Muscle of back (tissue), 11 donors: Measurements from ENCODE around the gene TAF1B. TPM values are rescaled to one million over a fixed set of nuclear protein-coding genes. Genes with fewer than 3 reads are reported as not detected.
A peak's percentile ranks its signal among the peaks of the same experiment; 100 is the strongest.
"Not testable (repeated sequence)": the region's sequence is repeated elsewhere in the genome, so short reads cannot be mapped to it uniquely, and the experiment has no call there.

Experiments
- DNase-seq, 3 donors: peaks; one replicate each; pipeline versions ENCODE4 v3.0.0 to v3.0.0-alpha.2; 2013
- polyA plus RNA-seq, 10 donors: library from polyadenylated mRNA; unstranded; fragments of 120-200 nt; gene quantifications; one replicate each; pipeline ENCODE4 v1.2.1, GENCODE V29; 2013; ENCODE audit not compliant: insufficient read length in 10 of 10

TAF1B gene
- polyA plus RNA-seq, 10 donors: 10.0 to 19.2 (median 13.6) TPM

DNA sequence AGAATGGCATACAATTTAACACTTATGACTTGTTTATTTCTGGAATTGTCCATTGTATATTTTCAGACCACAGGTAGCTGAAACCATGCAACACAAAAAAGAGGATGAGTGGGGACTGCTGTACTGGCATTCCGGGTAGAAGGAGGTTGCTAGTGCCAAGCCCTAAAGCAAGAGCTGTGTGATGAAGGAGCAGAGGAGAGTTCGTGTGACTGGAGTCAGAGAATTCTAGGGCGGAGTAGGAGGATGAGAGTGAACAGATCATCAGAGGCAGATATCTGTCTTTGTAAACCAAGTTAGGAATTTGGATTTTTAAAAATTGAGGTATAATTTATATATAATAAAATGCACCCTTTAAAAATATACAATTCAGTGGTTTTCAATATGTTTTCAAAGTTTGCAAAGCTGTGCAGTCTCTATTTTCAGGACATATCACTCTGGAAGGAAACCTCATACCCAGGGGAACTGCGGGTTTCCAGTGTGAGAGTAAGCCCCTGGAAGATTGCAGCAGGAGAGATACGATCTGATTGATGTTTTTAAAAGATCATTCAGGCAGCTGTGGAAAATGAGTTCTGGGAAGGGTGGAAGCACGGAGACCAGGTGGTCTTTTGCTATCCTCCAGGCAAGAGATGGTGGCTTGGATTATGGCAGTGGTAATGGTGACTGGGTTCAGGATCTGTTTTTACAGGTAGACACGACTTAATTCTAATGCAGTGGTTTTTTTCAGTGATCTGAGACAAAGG is 36.4 kb downstream of the TAF1B start:
- DNase-seq: no peak

DNA sequence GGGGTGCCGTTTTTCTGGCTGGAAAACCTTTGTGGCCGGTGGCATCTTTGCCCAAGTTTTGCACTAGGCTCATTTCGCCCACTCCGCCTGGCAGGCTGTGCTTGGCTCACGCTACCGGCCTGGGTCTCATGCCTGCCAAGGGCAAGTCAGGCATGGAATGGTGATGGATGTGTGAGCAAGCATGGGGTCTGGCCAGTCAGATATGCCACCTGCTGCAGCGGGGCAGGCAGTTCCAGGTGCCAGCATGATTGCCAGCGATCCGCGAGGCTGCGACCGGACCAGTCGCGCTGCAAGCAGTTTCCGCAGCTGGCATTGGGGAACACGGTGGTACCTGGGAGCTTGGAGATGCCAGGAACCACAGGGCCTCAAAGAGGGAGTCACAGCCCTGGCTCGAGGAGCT is 40.6 kb downstream of the TAF1B start:
- DNase-seq: no peak

DNA sequence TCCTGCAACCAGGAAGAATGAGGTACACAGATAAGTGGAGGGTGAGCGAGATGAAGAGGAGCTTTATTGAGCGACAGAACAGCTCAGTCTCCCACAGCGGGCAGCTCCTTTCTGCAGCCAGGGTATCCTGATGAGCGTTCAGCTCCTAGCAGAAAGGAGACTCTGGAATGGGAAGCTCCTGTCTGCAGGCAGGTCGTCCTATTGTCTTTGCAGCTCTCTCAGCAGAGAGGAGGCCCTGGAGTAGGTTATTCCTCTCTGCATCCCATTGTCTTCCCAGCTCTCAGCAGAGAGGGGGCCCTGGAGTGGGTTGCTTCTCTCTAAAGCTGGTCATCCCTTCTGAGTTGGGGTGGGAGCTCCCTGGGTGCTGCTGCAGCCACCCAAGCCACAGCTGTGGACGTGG is 41.2 kb downstream of the TAF1B start:
- no peak for DNase-seq

DNA sequence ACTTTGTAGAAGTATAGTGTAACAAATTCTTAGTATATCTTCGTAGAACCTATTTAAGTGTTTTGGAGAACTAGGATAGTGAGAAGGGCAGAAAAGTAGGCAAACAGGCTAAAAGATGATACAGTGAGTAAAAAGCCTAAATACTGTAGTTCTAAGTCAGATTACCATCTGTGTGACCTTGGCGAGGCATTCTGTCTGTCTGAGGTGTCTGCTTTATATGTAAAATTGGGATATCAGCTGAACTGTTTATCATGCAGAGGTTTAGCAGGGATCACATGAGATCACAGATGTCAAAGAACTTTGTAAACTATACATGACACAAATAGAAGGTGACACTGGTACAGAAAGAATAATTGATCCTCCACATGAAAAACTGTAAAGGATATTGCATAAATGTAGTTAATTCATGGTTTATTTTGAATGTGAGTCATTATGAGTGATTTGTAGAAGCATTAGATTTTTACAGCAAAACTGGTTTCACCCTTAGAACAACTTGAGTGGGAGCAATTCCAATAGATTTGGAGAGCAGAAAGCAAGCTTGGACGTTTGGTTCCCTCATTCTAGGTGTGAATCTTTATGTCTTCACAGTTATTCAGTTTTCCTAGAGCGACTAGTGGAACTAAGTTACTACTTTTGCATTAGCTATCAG is 41.9 kb downstream of the TAF1B start:
- DNase-seq: no peak

DNA sequence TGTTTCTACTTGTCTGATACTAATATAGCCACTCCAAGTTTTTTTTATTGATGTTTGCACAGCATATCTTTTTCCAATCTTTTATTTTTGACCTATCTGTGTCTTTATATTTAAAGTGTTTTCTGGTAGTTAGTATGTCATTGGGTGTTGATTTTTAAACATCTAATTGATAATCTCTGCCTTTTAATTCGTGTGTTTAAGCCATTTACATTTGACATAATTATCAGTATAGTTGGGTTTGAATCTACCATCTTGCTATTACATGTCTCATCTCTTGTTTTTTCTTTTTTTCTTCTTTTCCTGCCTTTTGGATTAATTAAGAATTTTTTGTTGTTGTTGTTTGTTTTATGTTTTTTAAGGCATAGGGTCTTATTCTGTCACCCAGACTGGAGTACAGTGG is 44.2 kb downstream of the TAF1B start:
- no peak for DNase-seq

DNA sequence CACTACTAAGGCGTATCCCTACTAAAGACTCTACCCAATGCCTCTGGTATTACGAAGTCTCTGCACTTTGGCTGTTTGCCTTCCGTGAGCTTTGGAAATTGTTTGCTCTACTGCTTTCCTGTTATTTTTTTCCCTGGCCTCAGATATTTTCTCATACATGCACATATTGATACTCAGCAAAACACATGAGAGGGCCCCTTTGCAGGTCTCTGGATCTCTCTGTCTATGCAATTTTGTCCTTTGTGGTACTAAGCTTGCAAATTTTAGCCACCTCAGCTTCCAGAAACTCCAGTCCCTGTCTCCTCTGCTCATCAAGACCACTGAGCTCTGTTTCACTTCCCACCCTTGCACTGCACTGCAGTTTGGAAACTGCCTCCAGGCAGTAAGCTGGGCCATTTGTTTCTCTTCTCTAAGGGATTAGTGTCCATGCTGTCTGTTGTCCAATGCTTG is 46.6 kb downstream of the TAF1B start:
- DNase-seq: peak in 1 of 3 donors; percentile 9

DNA sequence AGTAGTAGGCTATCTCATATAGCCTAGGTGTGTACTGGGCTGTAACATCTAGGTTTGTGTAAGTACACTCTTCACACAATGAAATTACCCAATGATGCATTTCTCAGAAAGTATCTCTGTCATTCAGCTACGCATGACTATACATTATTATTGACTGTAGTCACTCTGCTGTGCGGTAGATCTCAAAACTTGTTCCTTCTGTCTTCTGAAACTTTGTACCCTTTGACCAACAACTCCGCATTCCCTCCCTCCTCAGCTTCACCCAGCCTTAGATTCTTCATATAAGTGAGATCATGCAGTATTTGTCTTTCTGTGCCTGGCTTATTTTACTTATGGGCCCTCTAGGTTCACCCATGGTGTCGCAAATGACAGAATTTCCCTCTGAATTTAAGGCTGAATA is 49.0 kb downstream of the TAF1B start:
- no peak for DNase-seq

DNA sequence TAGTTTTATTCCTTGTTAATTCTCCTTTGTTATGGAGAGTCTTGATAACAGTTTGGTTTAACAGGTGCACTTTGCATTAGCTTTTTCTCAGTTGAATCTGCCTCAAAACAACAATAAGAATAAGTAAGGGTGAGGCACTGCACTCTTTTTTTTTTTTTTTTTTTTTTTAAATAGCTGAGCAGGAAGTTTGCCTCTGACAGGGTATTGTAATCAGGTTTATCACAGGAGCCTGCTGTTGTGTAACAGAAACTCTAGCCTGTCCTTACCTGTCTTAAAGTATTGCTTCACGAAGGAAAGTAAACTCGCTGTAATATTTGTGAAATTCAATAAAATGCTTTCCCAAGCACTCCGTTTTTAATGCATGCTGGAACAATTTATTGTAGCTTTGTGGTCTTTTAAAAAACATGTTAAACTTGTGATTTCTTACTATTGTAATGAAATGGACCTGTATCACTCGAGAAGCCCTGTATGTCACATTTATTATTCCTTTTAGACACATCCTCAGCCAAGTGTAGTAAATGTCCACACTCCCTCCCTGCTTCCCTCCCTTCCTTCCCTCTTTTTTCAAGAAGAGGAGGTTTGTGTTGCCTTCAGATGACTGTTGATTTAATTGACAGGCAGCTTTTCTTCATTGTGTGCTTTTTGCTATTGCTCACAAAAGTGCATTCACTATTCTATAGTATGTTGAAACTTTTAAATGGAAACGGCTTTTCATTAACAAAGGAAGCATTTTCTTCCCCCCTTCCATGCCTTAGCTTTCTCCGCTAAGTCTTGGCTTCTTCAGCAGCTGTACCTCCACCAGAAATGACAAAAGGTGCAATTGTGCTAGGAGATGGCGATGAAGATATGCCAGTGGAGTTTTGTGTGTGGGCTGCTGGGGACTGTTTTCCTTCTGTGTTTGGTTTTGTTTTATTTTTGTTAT is 52.7 kb downstream of the TAF1B start:
- peak in 1 of 3 donors; percentile 9 for DNase-seq

DNA sequence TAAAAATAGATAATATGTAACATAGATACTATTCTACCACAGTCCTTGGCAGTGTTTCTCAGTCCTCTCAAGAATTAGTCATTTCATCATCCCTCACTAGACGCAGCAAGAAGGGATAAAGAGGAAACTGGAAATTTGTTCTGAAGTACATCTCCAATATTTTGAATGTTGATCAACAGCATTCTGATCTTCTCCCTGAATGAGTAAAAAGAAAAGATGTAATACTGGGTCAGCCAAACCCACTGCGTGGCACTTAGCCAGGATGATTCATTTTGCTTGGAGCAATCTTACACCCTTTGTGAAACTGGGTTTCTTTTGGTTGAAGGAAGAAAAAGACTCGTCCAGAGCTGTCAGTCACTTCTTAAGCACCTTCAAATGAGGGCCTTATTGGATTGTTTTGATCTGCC is 54.1 kb downstream of the TAF1B start:
- peak; percentile 78 to 90 (median 83) for DNase-seq

DNA sequence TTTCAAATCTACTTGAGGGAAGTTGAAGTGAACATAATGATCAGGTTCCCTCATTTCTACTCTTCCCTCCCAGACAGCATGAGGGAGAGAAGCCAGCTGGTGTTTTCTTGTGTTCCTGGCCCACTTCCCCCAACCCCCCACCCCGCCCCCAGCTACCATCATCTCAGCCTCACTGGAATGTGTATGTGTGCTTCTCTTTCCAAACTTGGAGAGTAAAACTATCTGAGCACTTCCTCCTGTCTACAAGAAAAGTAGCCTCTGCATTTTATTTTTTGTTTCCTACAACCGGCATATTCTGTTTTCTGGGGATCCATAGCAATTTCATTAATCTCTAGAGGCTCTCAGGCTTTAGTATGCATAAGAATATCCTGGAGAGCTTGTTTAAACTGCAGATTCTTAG is 54.6 kb downstream of the TAF1B start:
- DNase-seq: peak in 2 of 3 donors; percentile 48 to 53

DNA sequence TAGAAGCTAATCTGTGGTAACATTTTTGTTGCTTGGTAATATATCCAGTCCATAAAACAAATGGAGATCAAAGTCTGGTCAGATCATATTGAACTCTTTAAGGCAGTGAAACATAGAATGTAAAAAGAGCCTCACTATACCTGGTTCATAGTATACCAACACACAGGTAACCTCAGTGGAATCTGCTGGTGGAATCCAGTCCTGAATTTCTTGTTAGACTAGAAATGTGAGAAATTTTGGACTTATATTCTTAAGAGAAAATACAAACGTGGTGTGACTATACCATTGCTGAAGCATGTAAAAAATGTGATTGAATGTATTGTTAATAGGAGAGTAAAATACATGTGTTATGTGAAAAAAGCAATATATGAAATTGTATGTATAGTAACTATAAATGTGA is 62.1 kb downstream of the TAF1B start:
- no peak for DNase-seq

DNA sequence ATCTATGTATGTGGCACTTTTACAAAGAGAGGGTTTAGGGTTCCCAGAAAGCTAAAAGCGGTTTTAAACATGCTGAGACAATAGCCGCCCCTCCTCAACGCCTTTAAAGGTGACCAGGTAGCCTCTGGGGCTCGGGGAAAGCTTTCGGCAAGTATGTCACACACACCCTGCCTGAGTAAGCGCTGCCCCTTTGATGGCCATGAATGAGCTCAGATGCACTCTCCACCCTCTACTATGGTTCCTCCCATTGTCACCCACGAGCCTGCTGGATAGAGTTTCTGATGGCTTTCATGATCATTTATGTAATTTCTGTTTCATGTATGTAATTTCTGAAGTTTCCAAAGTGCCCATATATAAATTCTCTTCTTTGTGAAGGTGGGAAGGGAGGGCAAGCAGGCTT is 64.1 kb downstream of the TAF1B start:
- DNase-seq: no peak

DNA sequence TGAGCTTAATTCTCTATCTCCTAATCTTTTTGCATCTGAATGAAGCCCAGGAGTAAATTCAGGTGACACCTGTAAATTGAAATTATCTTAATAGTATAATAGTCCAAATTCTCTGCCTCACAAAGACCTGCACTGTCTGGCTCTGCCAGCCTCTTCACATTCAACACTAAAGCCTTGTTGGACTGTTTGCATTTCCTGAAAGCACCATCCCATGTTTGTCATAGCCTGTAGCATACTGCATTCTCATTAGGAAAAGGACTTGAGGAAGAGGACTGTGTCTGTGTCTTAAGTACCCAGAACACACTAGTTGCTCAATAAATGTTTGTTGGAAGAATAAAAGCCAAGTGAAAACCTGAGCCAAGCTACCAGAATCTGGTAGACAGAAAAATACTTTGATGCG is 65.4 kb downstream of the TAF1B start:
- no peak for DNase-seq

DNA sequence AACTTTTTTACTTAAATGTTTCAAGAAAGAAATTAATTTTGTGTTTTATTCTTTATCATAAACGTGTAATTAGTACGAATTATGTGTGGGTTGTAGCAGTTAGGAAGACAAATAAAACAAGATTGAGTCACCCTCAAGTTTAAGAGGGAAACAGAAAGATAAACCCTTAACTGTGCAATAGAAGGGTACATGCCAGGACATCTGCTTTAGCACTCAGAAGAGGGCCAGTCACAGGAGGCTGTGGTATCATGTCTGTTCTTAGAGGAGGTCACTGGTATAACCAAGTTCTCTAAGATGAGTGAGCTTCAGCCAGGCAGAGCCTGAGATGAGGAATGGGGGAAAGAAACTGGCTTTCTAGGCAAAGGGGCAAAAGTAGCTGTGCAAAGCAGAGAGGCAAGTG is 65.8 kb downstream of the TAF1B start:
- no peak for DNase-seq

DNA sequence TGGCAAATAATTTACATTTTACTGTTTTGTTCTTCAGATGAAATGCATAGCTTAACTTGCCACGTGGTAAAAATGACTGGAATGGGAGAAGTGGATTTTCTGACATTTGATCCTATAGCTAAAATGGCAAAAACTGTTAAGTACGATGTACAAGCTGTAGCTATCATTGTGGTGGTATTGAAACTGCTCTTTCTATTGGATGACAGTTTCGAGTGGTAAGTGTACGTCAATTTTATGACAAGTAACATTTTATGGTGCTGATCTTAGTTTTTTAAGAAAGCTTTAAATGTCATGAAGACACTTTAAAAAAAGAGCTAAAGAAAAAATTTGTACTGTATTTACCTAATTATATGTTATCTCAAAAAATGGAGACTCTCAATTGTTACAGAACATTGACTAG is 67.4 kb downstream of the TAF1B start:
- DNase-seq: no peak

DNA sequence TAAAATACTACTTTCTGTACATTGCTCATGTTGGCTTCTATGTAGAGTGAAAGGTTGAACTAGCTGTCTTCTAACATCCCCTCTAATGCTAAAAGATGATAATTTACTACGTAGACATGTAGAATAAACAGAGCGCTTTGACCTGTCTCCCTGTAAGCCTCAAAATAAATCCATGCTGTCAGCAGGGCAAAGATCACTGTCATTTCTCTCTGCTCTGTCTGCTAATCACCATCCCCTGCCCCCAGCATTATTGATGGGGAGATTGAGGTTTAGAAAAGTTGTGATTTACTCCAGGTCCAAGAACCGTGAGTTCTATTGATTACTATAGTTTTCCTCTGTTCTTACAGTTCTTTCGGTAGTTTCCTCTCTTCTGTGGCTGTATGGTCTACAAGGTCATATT is 69.2 kb downstream of the TAF1B start:
- DNase-seq: no peak

DNA sequence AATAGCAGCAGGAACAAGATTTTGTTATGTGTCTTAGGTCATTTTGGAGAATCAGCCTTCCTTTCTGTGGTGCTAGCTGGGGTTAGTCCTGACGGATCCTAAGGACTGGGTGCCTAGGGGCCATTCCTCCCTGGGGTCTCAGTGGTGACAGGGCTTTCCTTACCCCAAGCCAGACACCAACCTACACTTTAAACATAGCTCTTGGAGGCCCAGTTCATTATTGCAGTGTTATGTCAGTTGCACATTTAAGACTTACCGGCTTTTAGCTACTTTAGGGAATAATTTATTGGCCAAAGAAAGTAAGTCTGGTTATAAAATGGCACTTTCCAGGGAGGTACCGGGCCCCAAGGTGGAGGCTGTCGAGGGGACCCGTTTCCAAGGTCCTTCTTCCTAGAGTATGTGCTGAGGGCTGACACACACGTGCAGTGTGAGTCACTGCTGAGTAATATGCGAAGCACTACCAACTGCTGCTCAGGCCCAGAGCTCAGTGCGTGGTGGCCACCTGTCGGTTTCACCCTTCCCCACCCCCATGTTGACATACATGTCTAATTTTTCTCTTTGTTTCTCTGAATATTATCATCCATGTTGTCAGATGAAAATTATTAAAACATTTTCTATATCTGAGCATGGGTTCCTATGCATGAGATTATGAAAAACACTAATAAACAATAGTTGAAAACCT is 71.3 kb downstream of the TAF1B start:
- DNase-seq: peak in 1 of 3 donors; percentile 44

DNA sequence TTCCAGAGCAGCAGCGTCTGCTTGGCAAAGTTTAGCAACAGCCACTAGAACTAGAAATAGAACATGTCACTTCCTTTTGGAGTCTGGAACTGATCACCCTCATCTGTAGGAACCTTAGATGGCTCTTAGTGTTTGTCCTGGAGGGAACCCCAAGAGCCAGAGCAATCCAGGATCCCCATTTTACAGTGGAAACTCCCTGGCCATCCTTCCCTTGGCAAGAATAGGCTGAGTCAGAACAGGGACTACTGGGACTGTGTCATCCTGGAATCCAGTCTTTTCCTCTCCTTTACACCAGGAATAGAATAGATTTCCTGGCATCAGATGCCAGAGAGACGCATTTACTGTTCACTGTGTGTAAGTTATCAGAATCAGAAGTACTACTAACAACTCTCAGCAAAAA is 75.0 kb downstream of the TAF1B start:
- no peak for DNase-seq

DNA sequence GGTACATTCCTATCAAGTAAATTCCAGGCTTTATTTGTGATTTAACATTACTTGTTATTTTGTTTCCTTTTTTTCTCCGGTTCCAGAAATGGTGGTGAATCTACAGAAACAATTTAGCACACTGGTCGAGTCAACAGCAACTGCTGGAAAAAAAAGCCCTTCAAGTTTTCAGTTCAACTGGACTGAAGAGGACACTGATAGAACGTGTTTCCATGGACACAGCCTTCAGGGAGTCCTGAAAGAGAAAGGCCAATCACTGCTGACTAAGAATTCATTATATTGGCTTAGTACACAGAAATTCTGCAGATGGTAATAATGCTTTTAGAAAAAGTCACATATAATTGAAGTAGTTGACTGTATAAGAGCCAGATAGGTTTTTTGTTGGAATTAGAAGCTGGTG is 76.2 kb downstream of the TAF1B start:
- DNase-seq: peak in 2 of 3 donors; percentile 60 to 62

DNA sequence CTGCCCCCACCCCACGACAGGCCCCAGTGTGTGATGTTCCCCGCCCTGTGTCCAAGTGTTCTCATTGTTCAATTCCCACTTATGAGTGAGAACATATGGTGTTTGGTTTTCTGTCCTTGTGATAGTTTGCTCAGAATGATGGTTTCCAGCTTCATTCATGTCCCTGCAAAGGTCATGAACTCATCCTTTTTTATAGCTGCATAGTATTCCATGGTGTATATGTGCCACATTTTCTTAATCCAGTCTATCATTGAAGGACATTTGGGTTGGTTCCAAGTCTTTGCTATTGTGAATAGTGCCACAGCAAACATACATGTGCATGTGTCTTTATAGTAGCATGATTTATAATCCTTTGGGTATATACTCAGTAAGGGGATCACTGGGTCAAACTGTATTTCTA is 83.7 kb downstream of the TAF1B start:
- DNase-seq: not testable (repeated sequence)

DNA sequence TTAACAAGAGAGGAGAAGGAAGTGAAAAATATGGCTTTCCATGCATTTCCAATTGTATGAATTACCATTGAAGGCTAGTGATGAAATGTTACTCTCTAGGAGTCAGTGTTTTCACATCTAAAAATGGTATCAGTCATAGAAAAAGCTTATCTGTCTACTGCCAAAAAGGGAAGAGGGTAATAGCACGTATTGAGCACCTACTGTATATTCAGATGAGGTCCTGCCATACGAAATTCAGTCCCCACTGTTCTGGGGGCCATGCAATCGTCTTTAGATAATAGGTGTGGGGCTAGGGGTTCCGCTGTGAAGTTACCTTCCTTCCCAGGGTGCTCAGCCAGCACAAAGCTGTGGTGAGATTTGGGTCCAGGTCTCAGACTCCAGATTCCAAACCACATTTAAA is 94.0 kb downstream of the TAF1B start:
- no peak for DNase-seq

DNA sequence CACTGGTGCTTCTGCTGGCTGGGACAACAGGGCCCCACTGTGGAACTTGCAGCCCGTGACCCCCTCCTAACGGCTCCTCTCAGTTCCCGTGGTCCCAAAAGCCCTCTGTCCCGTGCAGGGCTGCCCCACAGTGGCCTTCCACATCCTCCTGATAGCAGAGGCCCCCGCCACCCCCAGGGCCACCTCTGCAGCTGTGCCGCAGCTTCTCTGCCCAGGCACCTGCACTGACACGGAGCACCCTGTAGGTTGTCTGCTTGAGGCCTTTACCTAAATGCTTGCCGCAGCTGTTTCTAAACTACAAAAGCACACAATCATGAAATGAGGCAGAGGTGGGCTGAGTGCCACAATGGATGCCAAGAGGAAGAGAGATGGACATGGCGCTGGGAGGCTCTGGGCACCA is 94.7 kb downstream of the TAF1B start:
- DNase-seq: no peak
